ENCODE results near the gene GDAP1L1. TPM values are rescaled to one million over a fixed set of nuclear protein-coding genes. Genes with fewer than 3 reads are reported as not detected.

GDAP1L1 gene
- total and polyA plus RNA-seq, 2 of the 4 experiments (the other 2 are of a cell fraction), result not detected

DNA sequence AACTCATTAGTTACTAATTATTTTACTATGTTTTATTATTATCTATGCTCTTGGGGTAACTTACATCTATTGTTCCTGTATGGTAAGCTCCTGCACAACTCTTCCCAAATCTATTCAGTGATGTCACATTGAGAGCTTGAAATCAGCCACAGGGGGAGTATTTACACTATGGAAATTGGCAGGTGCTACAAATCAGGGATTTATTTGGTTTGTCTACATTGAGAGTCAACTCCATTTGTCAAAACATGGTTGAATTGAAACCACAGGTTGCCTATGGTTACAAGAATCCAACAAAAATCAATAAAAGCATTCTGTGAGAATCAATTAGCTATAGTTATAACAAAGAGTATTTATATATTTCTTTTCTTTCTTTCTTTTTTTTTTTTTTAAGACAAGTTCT is 67.8 kb downstream of the GDAP1L1 start:
- no peak overlapping the region for H2AFZ ChIP-seq (replicated peaks; ENCODE audit: low read length, poor library complexity)
- DNase-seq (no peak), ATAC-seq (ENCODE audit: low read depth) (no peak)
- no peak overlapping the region for H3K9ac ChIP-seq (ENCODE audit: low read depth, low read length)
- no peak overlapping the region for H4K8ac ChIP-seq (ENCODE audit: low read depth in 2 of 2, low read length in 2 of 2)
- no peak overlapping the region for H3K14ac ChIP-seq (replicated peaks; ENCODE audit: low read depth, low read length)
- no peak overlapping the region for H3K18ac ChIP-seq (ENCODE audit: low read depth, low read length)
- no peak for TF ChIP-seq MAZ (IDR thresholded peaks at IDR 0.05; ENCODE audit: borderline replicate concordance, low read depth, low read length)
- TF ChIP-seq, protein P1, sequence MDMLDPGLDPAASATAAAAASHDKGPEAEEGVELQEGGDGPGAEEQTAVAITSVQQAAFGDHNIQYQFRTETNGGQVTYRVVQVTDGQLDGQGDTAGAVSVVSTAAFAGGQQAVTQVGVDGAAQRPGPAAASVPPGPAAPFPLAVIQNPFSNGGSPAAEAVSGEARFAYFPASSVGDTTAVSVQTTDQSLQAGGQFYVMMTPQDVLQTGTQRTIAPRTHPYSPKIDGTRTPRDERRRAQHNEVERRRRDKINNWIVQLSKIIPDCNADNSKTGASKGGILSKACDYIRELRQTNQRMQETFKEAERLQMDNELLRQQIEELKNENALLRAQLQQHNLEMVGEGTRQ (IDR thresholded peaks at IDR 0.05; ENCODE audit: low read depth, low read length), result no peak
- intact Hi-C loops (cut with micrococcal nuclease), result loop anchor here (10.0 kb wide), 1 partner anchor 140 kb away; no protein-coding TSS in a partner anchor
- no peak overlapping the region for H2BK20ac ChIP-seq (ENCODE audit: low read depth, low read length)
- peaks cover 4 to 10% of the 10 kb centered on the region in 2 experiments; a peak in 2 of 4 replicates for H3K79me1 ChIP-seq (ENCODE audit: low read depth in 1 of 2, low read length in 2 of 2)
- H4K91ac ChIP-seq (ENCODE audit: insufficient read depth, low read depth, low read length), result no peak overlapping the region
- peaks cover 2% of the 10 kb centered on the region; the same call in 1 of the 2 replicates for H3K27me3 ChIP-seq (ENCODE audit: control insufficient read depth, insufficient read depth, low read length)
- POLR2A ChIA-PET (ENCODE audit: unreplicated experiment), result interaction anchor here (0.6 kb wide), 1 partner anchor 75 kb away, joined by 3 read pairs; no protein-coding TSS in a partner anchor
- H2AK5ac ChIP-seq (ENCODE audit: low read depth, low read length), result no peak overlapping the region
- no peak overlapping the region for H3K4me3 ChIP-seq (ENCODE audit: insufficient read depth, low read depth, low read length)
- no peaks in the 10 kb centered on the region for H3K9me3 ChIP-seq (ENCODE audit: control insufficient read depth, insufficient read depth, low read length)
- in situ Hi-C loops (cut with MboI; ENCODE audit: low sequenced_read_pairs), result loop anchor here (5.0 kb wide), 2 partner anchors 98 to 198 kb away; no protein-coding TSS in a partner anchor
- no peak overlapping the region for H3K56ac ChIP-seq (ENCODE audit: extremely low read depth, insufficient read depth, low read length)
- H3K36me3 ChIP-seq (ENCODE audit: control insufficient read depth, insufficient read depth, low read length), result no peaks in the 10 kb centered on the region
- BruUV-seq (replicated peaks), result no TSS peak
- CTCF ChIA-PET, result interaction anchor here (0.7 to 6.4 kb wide), 2 partner anchors 93 to 97 kb away, joined by 4 to 52 read pairs; no protein-coding TSS in a partner anchor
- H2AK9ac ChIP-seq (replicated peaks; ENCODE audit: low read depth, low read length, poor library complexity), result no peak overlapping the region
- no peak overlapping the region for H2BK5ac ChIP-seq (ENCODE audit: low read depth, low read length, poor library complexity, severe bottlenecking)
- H4K5ac ChIP-seq (ENCODE audit: low read depth, low read length), result no peak overlapping the region
- H3K4me2 ChIP-seq (ENCODE audit: low read depth, low read length), result no peak overlapping the region
- peaks cover under 1% of the 10 kb centered on the region for H3K4me1 ChIP-seq (ENCODE audit: control insufficient read depth, insufficient read depth, low read length)
- no peak overlapping the region for H3K4ac ChIP-seq (ENCODE audit: low read depth, low read length)
- H3K9me1 ChIP-seq (ENCODE audit: insufficient read depth, low read length), result no peaks in the 10 kb centered on the region
- dilution Hi-C loops (cut with HindIII; ENCODE audit: low sequenced_read_pairs, unreplicated experiment), result no loop called here
- H3K27ac ChIP-seq (ENCODE audit: insufficient read depth, low read length), result no peak overlapping the region
- no peaks in the 10 kb centered on the region for H4K20me1 ChIP-seq (ENCODE audit: insufficient read depth, low read length)
- no peak overlapping the region for H2BK15ac ChIP-seq (ENCODE audit: low read depth, low read length)
- H2BK120ac ChIP-seq (ENCODE audit: low read depth, low read length), result no peak overlapping the region
- H3K23ac ChIP-seq (ENCODE audit: low read depth, low read length), result no peak overlapping the region
